Uterus (tissue), 2 donors: ENCODE results near the gene CSNK2A1.

Experiments used
- CTCF ChIP-seq, 4 experiments: fragments of 200-600 bp in 2 of 4; fragments of 450-650 bp in 2 of 4; sonication (generic) in 2 of 4; IDR thresholded peaks; one replicate each; pipeline ENCODE4 v1.5.1; 2016 to 2019; ENCODE audit warnings: antibody characterized with exemption in 4 of 4, mild to moderate bottlenecking in 2 of 4, moderate library complexity in 1 of 4
- POLR2A ChIP-seq, 2 donors: fragments of 450-650 bp; IDR thresholded peaks; one replicate each; pipeline ENCODE4 v1.6.1; 2016; ENCODE audit warnings: antibody characterized with exemption in 2 of 2, mild to moderate bottlenecking in 1 of 2, moderate library complexity in 1 of 2

GRCh38 chr20:479487-479886, 64.1 kb downstream of the CSNK2A1 start:
- TF ChIP-seq CTCF (IDR thresholded peaks at IDR 0.05) (no peak), POLR2A (IDR thresholded peaks at IDR 0.05) (no peak)
